ENCODE results near the gene COMT. TPM values are rescaled to one million over a fixed set of nuclear protein-coding genes. Genes with fewer than 3 reads are reported as not detected.

Gene COMT
- total RNA-seq, 1 donor from 2014 or later, result 49.0 TPM

GRCh38 chr22:19982991-19983578 is 41.5 kb downstream of the COMT start:
- peaks cover 4% of the 10 kb centered on the region for H3K36me3 Mint-ChIP-seq (ENCODE audit: low read depth, unreplicated experiment)
- no peaks in the 10 kb centered on the region for H3K4me1 Mint-ChIP-seq (ENCODE audit: unreplicated experiment)
- H3K27ac Mint-ChIP-seq (ENCODE audit: unreplicated experiment), result no peak overlapping the region
- TF ChIP-seq, protein P1, sequence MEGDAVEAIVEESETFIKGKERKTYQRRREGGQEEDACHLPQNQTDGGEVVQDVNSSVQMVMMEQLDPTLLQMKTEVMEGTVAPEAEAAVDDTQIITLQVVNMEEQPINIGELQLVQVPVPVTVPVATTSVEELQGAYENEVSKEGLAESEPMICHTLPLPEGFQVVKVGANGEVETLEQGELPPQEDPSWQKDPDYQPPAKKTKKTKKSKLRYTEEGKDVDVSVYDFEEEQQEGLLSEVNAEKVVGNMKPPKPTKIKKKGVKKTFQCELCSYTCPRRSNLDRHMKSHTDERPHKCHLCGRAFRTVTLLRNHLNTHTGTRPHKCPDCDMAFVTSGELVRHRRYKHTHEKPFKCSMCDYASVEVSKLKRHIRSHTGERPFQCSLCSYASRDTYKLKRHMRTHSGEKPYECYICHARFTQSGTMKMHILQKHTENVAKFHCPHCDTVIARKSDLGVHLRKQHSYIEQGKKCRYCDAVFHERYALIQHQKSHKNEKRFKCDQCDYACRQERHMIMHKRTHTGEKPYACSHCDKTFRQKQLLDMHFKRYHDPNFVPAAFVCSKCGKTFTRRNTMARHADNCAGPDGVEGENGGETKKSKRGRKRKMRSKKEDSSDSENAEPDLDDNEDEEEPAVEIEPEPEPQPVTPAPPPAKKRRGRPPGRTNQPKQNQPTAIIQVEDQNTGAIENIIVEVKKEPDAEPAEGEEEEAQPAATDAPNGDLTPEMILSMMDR (IDR thresholded peaks at IDR 0.05; ENCODE audit: unreplicated experiment), result no peak
- peaks cover 12% of the 10 kb centered on the region for H3K27me3 Mint-ChIP-seq (ENCODE audit: unreplicated experiment)
- H3K4me3 Mint-ChIP-seq (ENCODE audit: unreplicated experiment), result no peak overlapping the region
- DNase-seq (ENCODE audit: low spot score), result no peak
- no peaks in the 10 kb centered on the region for H3K9me3 Mint-ChIP-seq (ENCODE audit: unreplicated experiment)

DNA sequence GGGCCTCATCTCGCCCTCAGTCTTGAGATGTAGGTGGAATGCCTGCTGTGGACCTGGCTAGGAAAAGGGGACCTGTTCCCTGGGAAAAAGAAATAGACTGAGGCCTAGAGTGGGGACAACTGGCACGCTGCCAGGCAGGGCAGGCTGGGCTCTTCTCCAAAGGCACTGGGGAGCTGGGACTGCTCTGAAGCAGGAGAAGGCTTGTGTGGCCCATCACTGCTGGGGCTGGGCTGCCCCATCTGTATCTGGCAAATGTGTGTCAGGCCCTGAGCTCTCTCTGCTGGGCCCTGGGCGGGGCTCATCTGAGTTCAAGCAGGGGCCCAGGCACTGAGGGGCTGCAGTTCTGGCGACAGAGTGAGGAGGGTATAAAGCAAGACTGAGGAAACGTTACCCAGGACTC is 42.2 kb downstream of the COMT start:
- Mint-ChIP-seq H3K9me3 (ENCODE audit: unreplicated experiment) (no peaks in the 10 kb centered on the region), H3K36me3 (ENCODE audit: low read depth, unreplicated experiment) (peaks cover 4% of the 10 kb centered on the region), H3K27me3 (ENCODE audit: unreplicated experiment) (peaks cover 11% of the 10 kb centered on the region), H3K4me3 (ENCODE audit: unreplicated experiment) (no peak overlapping the region), H3K4me1 (ENCODE audit: unreplicated experiment) (no peaks in the 10 kb centered on the region), H3K27ac (ENCODE audit: unreplicated experiment) (no peak overlapping the region)
- TF ChIP-seq, protein P1 (IDR thresholded peaks at IDR 0.05; ENCODE audit: unreplicated experiment), result no peak
- DNase-seq (ENCODE audit: low spot score), result no peak

DNA sequence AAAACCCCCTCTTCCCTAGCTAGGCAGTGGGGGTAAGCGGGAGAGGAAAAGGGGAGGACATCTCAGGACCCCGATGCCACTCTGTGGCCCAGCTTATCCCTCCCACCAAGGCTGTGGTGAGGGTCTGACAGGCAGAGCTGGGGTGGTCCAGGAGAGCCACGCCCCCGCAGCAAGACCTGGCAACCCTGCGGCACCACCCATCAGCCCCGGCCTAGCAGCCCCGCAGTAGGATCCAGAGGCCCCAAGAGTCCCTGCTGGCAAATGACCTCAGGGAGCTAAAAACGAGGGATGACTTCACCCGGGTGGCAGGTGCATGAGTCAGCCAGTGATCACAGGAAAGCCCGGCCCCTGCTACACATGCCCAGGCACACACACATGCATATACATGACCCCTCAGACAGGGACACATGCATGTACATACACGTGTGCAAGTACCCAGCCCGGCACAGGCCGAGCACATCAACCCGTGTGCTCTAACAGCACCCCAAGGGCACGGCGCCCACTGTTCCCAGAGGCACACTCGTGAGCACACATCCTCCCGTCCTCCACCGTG is 42.7 kb downstream of the COMT start:
- H3K27ac Mint-ChIP-seq (ENCODE audit: unreplicated experiment), result no peak overlapping the region
- H3K27me3 Mint-ChIP-seq (ENCODE audit: unreplicated experiment), result peaks cover 12% of the 10 kb centered on the region
- DNase-seq (ENCODE audit: low spot score), result no peak
- peaks cover 4% of the 10 kb centered on the region for H3K36me3 Mint-ChIP-seq (ENCODE audit: low read depth, unreplicated experiment)
- H3K4me1 Mint-ChIP-seq (ENCODE audit: unreplicated experiment), result no peaks in the 10 kb centered on the region
- no peaks in the 10 kb centered on the region for H3K9me3 Mint-ChIP-seq (ENCODE audit: unreplicated experiment)
- TF ChIP-seq, protein P1 (IDR thresholded peaks at IDR 0.05; ENCODE audit: unreplicated experiment), result no peak
- no peak overlapping the region for H3K4me3 Mint-ChIP-seq (ENCODE audit: unreplicated experiment)

DNA sequence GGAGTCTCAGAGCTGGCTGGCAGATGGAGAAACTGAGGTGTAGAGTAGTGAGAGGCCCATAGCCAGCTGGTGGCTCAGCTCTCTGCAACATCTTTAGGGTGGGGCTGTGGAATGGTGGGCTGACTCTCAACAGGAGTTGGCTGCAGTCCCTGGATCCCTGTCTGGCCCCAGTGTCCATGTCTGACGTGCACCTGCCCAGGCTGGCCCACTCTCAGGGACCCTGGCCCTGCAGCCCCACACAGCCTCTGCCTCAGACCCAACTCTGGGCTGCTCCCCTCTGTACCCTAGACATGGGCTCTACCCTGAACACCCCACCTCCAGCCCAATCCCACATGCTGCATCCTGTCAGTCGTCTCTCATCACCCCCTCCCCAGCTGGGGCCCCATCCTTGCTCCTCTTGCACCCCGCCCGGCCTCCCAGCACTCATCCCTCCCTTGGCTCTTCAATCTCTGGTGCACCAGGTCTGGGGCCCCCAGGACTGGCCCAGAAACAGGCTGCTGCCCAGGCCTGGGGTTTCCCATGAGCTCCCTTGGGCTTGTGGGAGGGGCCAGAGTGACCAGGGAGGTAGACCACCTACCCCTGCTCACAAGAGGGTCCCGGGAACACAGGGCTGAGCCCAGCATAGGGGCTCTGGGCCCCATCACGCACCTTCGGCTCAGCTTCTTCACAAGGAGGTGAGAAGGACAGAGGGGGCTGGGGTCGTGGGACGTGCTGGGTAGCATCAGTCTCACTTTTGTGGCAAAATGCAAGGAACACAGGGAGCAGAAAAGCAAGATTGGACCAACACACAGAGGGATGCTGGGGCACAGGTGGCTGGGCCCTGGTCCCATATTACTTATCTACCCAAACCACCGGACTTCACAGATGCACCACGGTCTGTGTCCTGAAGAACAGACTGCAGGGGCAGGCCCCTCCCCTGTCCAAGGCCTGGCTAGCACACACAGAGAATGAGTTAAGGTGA is 43.6 kb downstream of the COMT start:
- H3K27ac Mint-ChIP-seq (ENCODE audit: unreplicated experiment), result no peak overlapping the region
- TF ChIP-seq, protein P1 (IDR thresholded peaks at IDR 0.05; ENCODE audit: unreplicated experiment), result no peak
- H3K4me1 Mint-ChIP-seq (ENCODE audit: unreplicated experiment), result no peaks in the 10 kb centered on the region

More for the DNA sequence above, 43.6 kb downstream of the COMT start:
- Mint-ChIP-seq H3K4me3 (ENCODE audit: unreplicated experiment) (peak overlapping the region; percentile 69), H3K9me3 (ENCODE audit: unreplicated experiment) (no peaks in the 10 kb centered on the region), H3K27me3 (ENCODE audit: unreplicated experiment) (peaks cover 14% of the 10 kb centered on the region), H3K36me3 (ENCODE audit: low read depth, unreplicated experiment) (peaks cover 3% of the 10 kb centered on the region)
- DNase-seq (ENCODE audit: low spot score), result no peak
